Endothelial cell (in vitro differentiated cells): Measurements from ENCODE around the gene CAMTA1. TPM values are rescaled to one million over a fixed set of nuclear protein-coding genes. Genes with fewer than 3 reads are reported as not detected.

Source experiments
- DNase-seq: peaks from one replicate; pipeline ENCODE4 v3.0.0; 2021; ENCODE audit warnings: low spot score
- H3K27ac Mint-ChIP-seq: one replicate; pipeline ENCODE4 v1.8.0; 2021; ENCODE audit warnings: mixed read lengths, inconsistent platforms; ENCODE audit not compliant: unreplicated experiment
- H3K27me3 Mint-ChIP-seq: one replicate; pipeline ENCODE4 v1.8.0; 2021; ENCODE audit warnings: mild to moderate bottlenecking, moderate library complexity, mixed read lengths, inconsistent platforms; ENCODE audit not compliant: unreplicated experiment
- H3K36me3 Mint-ChIP-seq: one replicate; pipeline ENCODE4 v1.8.0; 2021; ENCODE audit warnings: mild to moderate bottlenecking, low read depth, mixed read lengths, inconsistent platforms; ENCODE audit not compliant: unreplicated experiment
- H3K4me1 Mint-ChIP-seq: one replicate; pipeline ENCODE4 v1.8.0; 2021; ENCODE audit warnings: mild to moderate bottlenecking, mixed read lengths, inconsistent platforms; ENCODE audit not compliant: unreplicated experiment
- H3K4me3 Mint-ChIP-seq: one replicate; pipeline ENCODE4 v1.8.0; 2021; ENCODE audit warnings: mild to moderate bottlenecking, mixed read lengths, inconsistent platforms; ENCODE audit not compliant: unreplicated experiment
- H3K9me3 Mint-ChIP-seq: one replicate; pipeline ENCODE4 v1.8.0; 2021; ENCODE audit warnings: mixed read lengths, inconsistent platforms; ENCODE audit not compliant: unreplicated experiment
- total RNA-seq: library from RNA; stranded (reverse); fragmentation: NEBNext Ultra II Directional; extraction: Animal tissue kit (Norgen Biotek cat#: 25700); gene quantifications from one replicate; pipeline ENCODE4 v1.2.1, GENCODE V29; 2021; ENCODE audit not compliant: unreplicated experiment
- TF ChIP-seq, protein P1 (sequence below): fragments of 200-600 bp; sonication (generic); IDR thresholded peaks from one replicate; pipeline ENCODE4 v1.5.0; 2021; ENCODE audit warnings: antibody characterized with exemption; ENCODE audit not compliant: unreplicated experiment

The CAMTA1 gene
- total RNA-seq, 1 donor from 2014 or later: 87.3 TPM

DNA sequence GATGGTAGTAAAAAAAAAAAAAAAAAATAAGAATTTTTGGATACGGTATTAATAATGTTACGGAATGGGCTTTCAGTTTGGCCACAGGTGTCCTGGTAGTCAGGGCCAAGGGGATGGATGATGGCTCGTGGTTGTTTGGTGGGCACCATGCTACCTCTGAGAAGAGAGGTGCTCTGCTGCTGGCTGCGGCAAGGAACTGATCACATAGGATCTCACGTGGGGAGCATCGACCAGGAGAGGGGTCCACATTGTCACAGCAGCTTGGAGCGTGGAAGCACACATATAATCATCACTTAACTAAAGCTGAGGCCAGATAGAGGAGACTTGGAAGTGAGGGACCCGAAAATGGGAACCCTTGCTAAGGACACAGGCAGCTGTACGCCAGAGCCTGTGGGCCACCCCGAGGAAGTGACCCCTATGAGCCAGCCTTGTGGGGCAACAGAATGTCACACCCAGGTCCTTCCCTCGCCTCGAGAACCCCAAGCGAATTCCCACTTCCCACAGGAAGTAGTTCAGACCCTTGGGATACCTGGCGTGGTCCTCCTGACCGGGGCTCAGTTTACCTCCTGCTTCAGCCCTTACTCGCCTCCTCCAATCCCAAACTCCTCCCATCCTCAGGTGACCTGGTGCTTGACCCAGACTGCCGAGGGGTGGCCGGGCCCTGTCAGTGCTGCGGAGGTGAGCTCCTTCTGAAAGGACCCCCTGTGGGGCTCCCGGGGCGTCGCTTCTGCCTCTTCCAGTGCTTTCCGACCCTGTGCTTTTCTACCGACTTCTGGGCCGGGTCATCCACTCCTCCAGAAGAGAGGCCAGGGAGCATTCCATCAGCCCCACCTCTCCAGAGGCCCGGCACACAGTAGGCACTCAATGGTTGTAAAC is 222.0 kb downstream of the CAMTA1 start:
- Mint-ChIP-seq H3K9me3 (no peaks in the 10 kb centered on the region), H3K4me1 (peaks cover 8% of the 10 kb centered on the region), H3K4me3 (no peak overlapping the region), H3K27ac (no peak overlapping the region), H3K27me3 (peaks cover 12% of the 10 kb centered on the region), H3K36me3 (peaks cover 5% of the 10 kb centered on the region)
- no peak for DNase-seq
- TF ChIP-seq, protein P1, sequence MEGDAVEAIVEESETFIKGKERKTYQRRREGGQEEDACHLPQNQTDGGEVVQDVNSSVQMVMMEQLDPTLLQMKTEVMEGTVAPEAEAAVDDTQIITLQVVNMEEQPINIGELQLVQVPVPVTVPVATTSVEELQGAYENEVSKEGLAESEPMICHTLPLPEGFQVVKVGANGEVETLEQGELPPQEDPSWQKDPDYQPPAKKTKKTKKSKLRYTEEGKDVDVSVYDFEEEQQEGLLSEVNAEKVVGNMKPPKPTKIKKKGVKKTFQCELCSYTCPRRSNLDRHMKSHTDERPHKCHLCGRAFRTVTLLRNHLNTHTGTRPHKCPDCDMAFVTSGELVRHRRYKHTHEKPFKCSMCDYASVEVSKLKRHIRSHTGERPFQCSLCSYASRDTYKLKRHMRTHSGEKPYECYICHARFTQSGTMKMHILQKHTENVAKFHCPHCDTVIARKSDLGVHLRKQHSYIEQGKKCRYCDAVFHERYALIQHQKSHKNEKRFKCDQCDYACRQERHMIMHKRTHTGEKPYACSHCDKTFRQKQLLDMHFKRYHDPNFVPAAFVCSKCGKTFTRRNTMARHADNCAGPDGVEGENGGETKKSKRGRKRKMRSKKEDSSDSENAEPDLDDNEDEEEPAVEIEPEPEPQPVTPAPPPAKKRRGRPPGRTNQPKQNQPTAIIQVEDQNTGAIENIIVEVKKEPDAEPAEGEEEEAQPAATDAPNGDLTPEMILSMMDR: no peak

DNA sequence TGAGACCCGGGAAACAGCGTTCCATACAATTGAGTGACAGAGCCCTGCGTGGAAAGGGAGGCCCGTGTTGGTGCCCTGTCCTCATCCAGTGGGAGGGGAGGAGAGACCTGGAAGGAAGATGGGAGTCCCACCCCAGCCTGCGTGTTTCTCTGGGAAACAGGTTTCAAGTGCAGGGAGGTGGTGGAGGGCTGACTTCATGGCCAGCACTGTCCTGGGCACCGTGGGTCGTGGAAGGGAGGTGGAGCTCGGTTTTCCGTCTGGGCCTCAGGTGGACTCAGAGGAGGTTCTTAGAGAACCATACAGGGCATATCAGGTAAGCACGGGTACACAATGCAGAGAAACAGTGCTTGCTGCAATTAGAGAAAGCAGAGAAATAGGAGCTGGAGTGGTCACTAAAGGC is 222.6 kb downstream of the CAMTA1 start:
- TF ChIP-seq, protein P1: no peak
- Mint-ChIP-seq H3K9me3 (no peaks in the 10 kb centered on the region), H3K36me3 (peaks cover 5% of the 10 kb centered on the region), H3K4me1 (peaks cover 15% of the 10 kb centered on the region), H3K4me3 (no peak overlapping the region), H3K27ac (no peak overlapping the region), H3K27me3 (peaks cover 15% of the 10 kb centered on the region)
- no peak for DNase-seq

DNA sequence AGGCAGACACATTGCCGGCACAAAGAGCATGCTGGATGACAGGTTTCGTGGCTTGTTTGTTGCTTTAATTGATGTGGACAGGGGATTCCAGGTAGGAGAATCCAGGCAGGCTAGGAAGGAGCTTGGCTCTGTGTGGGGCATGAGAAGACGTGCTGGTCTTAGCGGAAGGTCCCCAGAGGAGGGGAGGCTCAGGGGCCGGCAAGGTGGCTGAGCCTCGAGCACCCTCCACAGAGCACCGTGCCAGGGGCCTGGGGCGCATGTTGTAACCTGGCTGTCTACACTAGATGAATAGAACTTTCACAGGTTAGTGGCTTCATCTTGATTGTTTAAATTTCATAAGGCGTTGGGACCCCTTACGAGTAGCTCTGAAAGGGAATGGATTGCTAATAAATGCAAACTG is 223.1 kb downstream of the CAMTA1 start:
- Mint-ChIP-seq H3K9me3 (no peaks in the 10 kb centered on the region), H3K27ac (no peak overlapping the region), H3K36me3 (peaks cover 5% of the 10 kb centered on the region), H3K27me3 (peaks cover 15% of the 10 kb centered on the region), H3K4me3 (no peak overlapping the region), H3K4me1 (peaks cover 15% of the 10 kb centered on the region)
- TF ChIP-seq, protein P1: no peak
- no peak for DNase-seq

DNA sequence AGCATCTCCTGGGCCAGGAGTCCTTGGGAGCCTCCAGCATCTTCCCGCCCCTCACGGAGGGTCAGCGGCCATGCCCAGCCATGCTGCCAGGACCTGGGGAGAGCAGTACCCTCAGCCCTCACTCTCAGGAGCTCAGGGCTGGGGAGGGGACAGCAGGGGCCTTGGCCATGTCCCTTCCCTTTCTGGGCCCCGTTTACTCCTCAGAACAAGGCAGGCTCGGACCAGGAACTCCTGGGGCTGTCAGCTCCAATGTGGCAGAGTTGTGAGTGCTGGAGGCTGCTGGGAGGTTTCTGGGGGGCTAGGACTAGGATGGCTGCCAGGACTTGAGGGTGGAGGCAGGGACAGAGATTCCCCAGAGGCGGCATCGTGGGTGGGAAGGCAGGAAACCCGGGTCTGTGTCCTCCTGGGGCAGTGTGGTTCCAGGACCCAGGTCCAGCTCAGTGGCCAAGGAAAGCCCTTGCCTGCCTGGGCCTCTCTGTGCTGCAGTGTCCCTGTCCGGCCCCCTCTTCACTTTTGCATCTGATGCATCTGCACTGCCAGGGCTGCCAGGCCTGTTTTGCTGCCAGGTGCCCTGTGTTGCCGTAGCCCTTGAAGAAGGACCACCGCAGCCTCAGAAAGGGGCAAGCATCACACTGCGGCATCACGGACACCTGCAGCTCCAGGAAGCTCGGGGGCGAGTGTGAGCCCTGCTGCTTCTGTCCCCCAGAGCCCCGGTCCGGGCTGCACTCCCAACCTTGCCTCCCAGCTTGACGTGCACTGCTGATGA is 223.9 kb downstream of the CAMTA1 start:
- Mint-ChIP-seq H3K9me3 (no peaks in the 10 kb centered on the region), H3K4me3 (no peak overlapping the region), H3K27ac (no peak overlapping the region), H3K36me3 (peaks cover 8% of the 10 kb centered on the region), H3K27me3 (peaks cover 15% of the 10 kb centered on the region), H3K4me1 (peaks cover 19% of the 10 kb centered on the region)
- TF ChIP-seq, protein P1: no peak
- no peak for DNase-seq
